Adrenal gland (tissue), 5 donors: ENCODE results near the gene HOXC13.

ENCODE experiments used
- CTCF ChIP-seq, 6 experiments: fragments of 450-650 bp in 4 of 6; fragments of 200-600 bp in 2 of 6; sonication (generic) in 1 of 6; IDR thresholded peaks; 1 replicate in 5 of 6; 2 replicates in 1 of 6; pipeline versions ENCODE4 v1.5.1 to v1.8.0; 2016 to 2021; ENCODE audit warnings: antibody characterized with exemption in 6 of 6, mild to moderate bottlenecking in 2 of 6, moderate library complexity in 1 of 6
- POLR2A ChIP-seq, 2 donors: fragments of 450-650 bp; IDR thresholded peaks; one replicate each; pipeline ENCODE4 v1.6.1; 2017; ENCODE audit warnings: antibody characterized with exemption in 2 of 2, mild to moderate bottlenecking in 2 of 2, moderate library complexity in 1 of 2
- donor health status: DM: no; HTN: no; CAD: no.

- TF ChIP-seq CTCF (IDR thresholded peaks at IDR 0.05): no peak
- no peak for TF ChIP-seq POLR2A (IDR thresholded peaks at IDR 0.05)
These were observed 1.9 kb downstream of the HOXC13 start for GRCh38 chr12:53940443-53941014.
